Activated CD8-positive, alpha-beta memory T cell treated with anti-CD3 and anti-CD28 coated beads, Interleukin-2, amount 50 U/mL, for 48 hours (primary cell): ENCODE results near the gene MAML1.
"Not testable (repeated sequence)": the region's sequence is repeated elsewhere in the genome, so short reads cannot be mapped to it uniquely, and the experiment has no call there.

Experiments
- DNase-seq: peaks from one replicate; pipeline ENCODE4 v3.0.0-alpha.2; 2020

The MAML1 gene

GRCh38 chr5:179732412-179732917 lies at the start of gene MAML1:
TSS of gene MAML1 (plus strand) at chr5:179732822. CDS start at chr5:179733113, 291 bp downstream.
- peak; percentile 98 for DNase-seq

- not testable (repeated sequence) for DNase-seq
Observed at GRCh38 chr5:179689212-179689611, 43.4 kb upstream of the MAML1 start.

GRCh38 chr5:179694561-179694960 lies 38.1 kb upstream of the MAML1 start:
- no peak for DNase-seq

- DNase-seq: no peak
Observed at GRCh38 chr5:179696603-179697002, 36.0 kb upstream of the MAML1 start.

- no peak for DNase-seq
Observed at GRCh38 chr5:179697108-179697507, 35.5 kb upstream of the MAML1 start.

- not testable (repeated sequence) for DNase-seq
Observed at GRCh38 chr5:179697543-179697942, 35.1 kb upstream of the MAML1 start.

- peak; percentile 98 for DNase-seq
Observed at GRCh38 chr5:179697993-179698934, 34.4 kb upstream of the MAML1 start.

- DNase-seq: no peak
Observed at GRCh38 chr5:179698935-179699615, 33.5 kb upstream of the MAML1 start, which contains the start of gene CANX. TSS of gene CANX (plus strand) at chr5:179698967. CDS start at chr5:179705682, 6,715 bp downstream.

GRCh38 chr5:179699616-179700237 lies 32.9 kb upstream of the MAML1 start:
- DNase-seq: peak; percentile 75

GRCh38 chr5:179700401-179700918 lies 32.2 kb upstream of the MAML1 start:
- no peak for DNase-seq

GRCh38 chr5:179716286-179716685 lies 16.3 kb upstream of the MAML1 start:
- no peak for DNase-seq

- DNase-seq: no peak
Observed at GRCh38 chr5:179720222-179720621, 12.4 kb upstream of the MAML1 start.

GRCh38 chr5:179724163-179724562 lies 8.5 kb upstream of the MAML1 start:
- no peak for DNase-seq

GRCh38 chr5:179727106-179727505 lies 5.5 kb upstream of the MAML1 start:
- DNase-seq: no peak

- no peak for DNase-seq
Observed at GRCh38 chr5:179729303-179729702, 3.3 kb upstream of the MAML1 start.

- no peak for DNase-seq
Observed at GRCh38 chr5:179729727-179730126, 2.9 kb upstream of the MAML1 start.

GRCh38 chr5:179730356-179730755 lies 2.3 kb upstream of the MAML1 start:
- DNase-seq: no peak

GRCh38 chr5:179730852-179731251 lies 1.8 kb upstream of the MAML1 start:
- DNase-seq: no peak

GRCh38 chr5:179731791-179732411 lies 721 bp upstream of the MAML1 start:
- peak; percentile 66 for DNase-seq

GRCh38 chr5:179732918-179733771 lies 523 bp downstream of the MAML1 start:
- DNase-seq: peak; percentile 74

- no peak for DNase-seq
Observed at GRCh38 chr5:179733772-179734126, 1.1 kb downstream of the MAML1 start.
